GM10847 (cell line): ENCODE measurements around the gene SMURF2.

Source experiments
- POLR2A ChIP-seq: IDR thresholded peaks from 2 replicates; pipeline ENCODE4 v1.6.1; 2011; ENCODE audit not compliant: insufficient read length; ENCODE audit errors: extremely low read depth

SMURF2 gene

GRCh38 chr17:64614266-64615027, 47.7 kb downstream of the SMURF2 start:
- no peak for TF ChIP-seq POLR2A

GRCh38 chr17:64611369-64611768, 50.7 kb downstream of the SMURF2 start:
- TF ChIP-seq POLR2A = no peak

GRCh38 chr17:64608571-64608981, 53.5 kb downstream of the SMURF2 start:
- TF ChIP-seq POLR2A = no peak

- no peak for TF ChIP-seq POLR2A
Measured at GRCh38 chr17:64607862-64608565, 54.1 kb downstream of the SMURF2 start.

GRCh38 chr17:64603987-64604386, 58.1 kb downstream of the SMURF2 start:
- TF ChIP-seq POLR2A = no peak

- no peak for TF ChIP-seq POLR2A
Measured at GRCh38 chr17:64599827-64600226, 62.3 kb downstream of the SMURF2 start.

- no peak for TF ChIP-seq POLR2A
Measured at GRCh38 chr17:64599187-64599676, 62.9 kb downstream of the SMURF2 start.

GRCh38 chr17:64598672-64599071, 63.4 kb downstream of the SMURF2 start:
- no peak for TF ChIP-seq POLR2A

- TF ChIP-seq POLR2A = no peak
Measured at GRCh38 chr17:64596988-64597387, 65.1 kb downstream of the SMURF2 start.

- TF ChIP-seq POLR2A = no peak
Measured at GRCh38 chr17:64596439-64596838, 65.7 kb downstream of the SMURF2 start.

GRCh38 chr17:64591944-64592343, 70.2 kb downstream of the SMURF2 start:
- no peak for TF ChIP-seq POLR2A

- no peak for TF ChIP-seq POLR2A
Measured at GRCh38 chr17:64585146-64585545, 77.0 kb downstream of the SMURF2 start.

- no peak for TF ChIP-seq POLR2A
Measured at GRCh38 chr17:64583038-64583437, 79.1 kb downstream of the SMURF2 start.

GRCh38 chr17:64580384-64581315, 81.5 kb downstream of the SMURF2 start:
- no peak for TF ChIP-seq POLR2A

GRCh38 chr17:64579917-64580316, 82.2 kb downstream of the SMURF2 start:
- no peak for TF ChIP-seq POLR2A

- TF ChIP-seq POLR2A = no peak
Measured at GRCh38 chr17:64575431-64575830, 86.7 kb downstream of the SMURF2 start.

GRCh38 chr17:64574646-64575045, 87.5 kb downstream of the SMURF2 start:
- no peak for TF ChIP-seq POLR2A
